DND-41 (cell line): ENCODE data around the gene MRAS.
A peak's percentile ranks its signal among the peaks of the same experiment; 100 is the strongest.

Experiments
- ATAC-seq: fragments of 200-7000 bp; cut with Tn5 transposase; 3 replicates; pipeline ENCODE4 v1.9.1; 2021; ENCODE audit warnings: low read depth; ENCODE audit not compliant: insufficient read depth
- DNase-seq: peaks from one replicate; pipeline ENCODE4 v3.0.0-alpha.2; 2020
- H2AFZ ChIP-seq: 2 replicates; pipeline ENCODE4 v1.6.0; 2012; ENCODE audit warnings: low read depth, low read length
- H3K27ac ChIP-seq: 2 replicates; pipeline ENCODE4 v1.5.1; 2012; ENCODE audit warnings: low read length, inconsistent platforms
- H3K27me3 ChIP-seq: fragments of 200-600 bp; sonication (generic); 2 replicates; pipeline ENCODE4 v1.6.0; 2012; ENCODE audit warnings: low read length, mild to moderate bottlenecking, inconsistent platforms; ENCODE audit not compliant: insufficient read depth, poor library complexity
- H3K36me3 ChIP-seq: 2 replicates; pipeline ENCODE4 v1.5.1; 2012; ENCODE audit warnings: low read length, inconsistent platforms; ENCODE audit not compliant: insufficient read depth
- H3K4me1 ChIP-seq: 2 replicates; pipeline ENCODE4 v1.5.1; 2012; ENCODE audit warnings: mild to moderate bottlenecking, low read length; ENCODE audit not compliant: insufficient read depth
- H3K4me2 ChIP-seq: 2 replicates; pipeline ENCODE4 v1.6.0; 2012; ENCODE audit warnings: mild to moderate bottlenecking, moderate library complexity, low read length, inconsistent platforms; ENCODE audit not compliant: insufficient read depth
- H3K4me3 ChIP-seq, 2 experiments: fragments of 200-600 bp in 1 of 2; shearing (Covaris generic) in 1 of 2; 2 replicates each; pipeline ENCODE4 v1.5.1; 2012 to 2016; ENCODE audit warnings: inconsistent platforms in 2 of 2, low read length in 2 of 2, mild to moderate bottlenecking in 2 of 2, low read depth in 1 of 2, moderate library complexity in 1 of 2
- H3K79me2 ChIP-seq: 2 replicates; pipeline ENCODE4 v1.6.0; 2012; ENCODE audit warnings: low read length, inconsistent platforms; ENCODE audit not compliant: insufficient read depth
- H3K9ac ChIP-seq: 2 replicates; pipeline ENCODE4 v1.6.0; 2012; ENCODE audit warnings: low read depth, mild to moderate bottlenecking, inconsistent platforms, low read length, moderate library complexity
- H3K9me3 ChIP-seq: 2 replicates; pipeline ENCODE4 v1.5.1; 2012; ENCODE audit warnings: low read length, moderate library complexity, mild to moderate bottlenecking, inconsistent platforms; ENCODE audit not compliant: insufficient read depth, severe bottlenecking
- H4K20me1 ChIP-seq: 2 replicates; pipeline ENCODE4 v1.6.0; 2012; ENCODE audit warnings: low read length; ENCODE audit not compliant: insufficient read depth
- EZH2 ChIP-seq: IDR thresholded peaks from 3 replicates; pipeline ENCODE4 v1.6.1; 2012; ENCODE audit warnings: borderline replicate concordance, low read depth, mild to moderate bottlenecking, moderate library complexity, low read length, inconsistent platforms; ENCODE audit not compliant: severe bottlenecking
- TF ChIP-seq, protein P1 (sequence below): IDR thresholded peaks from 2 replicates; pipeline ENCODE4 v1.5.1; 2012; ENCODE audit warnings: borderline replicate concordance, low read length, moderate library complexity, mild to moderate bottlenecking; ENCODE audit not compliant: poor library complexity, severe bottlenecking; ENCODE audit errors: extremely low read depth

The MRAS gene

GRCh38 chr3:138329127-138329983 lies 19.0 kb upstream of the MRAS start, which contains the start of gene NME9:
Gene NME9, minus strand, starts transcription at chr3:138329851. Its CDS starts 516 bp downstream, at chr3:138329335.
- peak within 1 kb of the TSS; percentile 23 to 63; a peak in 3 of 4 replicates for H3K4me3 ChIP-seq
- peaks cover 19% of the 10 kb centered on the region for H3K4me1 ChIP-seq
- no peak within 1 kb of the TSS; the same call in 1 of the 2 replicates for H3K27ac ChIP-seq
- H3K27me3 ChIP-seq = peaks cover 13% of the 10 kb centered on the region
- H4K20me1 ChIP-seq = no peaks in the 10 kb centered on the region
- peak within 1 kb of the TSS; percentile 83 for H2AFZ ChIP-seq
- no peaks in the 10 kb centered on the region for H3K9me3 ChIP-seq
- H3K36me3 ChIP-seq = no peaks in the 10 kb centered on the region
- ATAC-seq (peak; percentile 97), DNase-seq (peak; percentile 92)
- peak within 1 kb of the TSS; percentile 52 for H3K9ac ChIP-seq
- H3K79me2 ChIP-seq = no peaks in the 10 kb centered on the region
- peak within 1 kb of the TSS; percentile 94 for H3K4me2 ChIP-seq
- TF ChIP-seq EZH2 = no peak
- TF ChIP-seq, protein P1, sequence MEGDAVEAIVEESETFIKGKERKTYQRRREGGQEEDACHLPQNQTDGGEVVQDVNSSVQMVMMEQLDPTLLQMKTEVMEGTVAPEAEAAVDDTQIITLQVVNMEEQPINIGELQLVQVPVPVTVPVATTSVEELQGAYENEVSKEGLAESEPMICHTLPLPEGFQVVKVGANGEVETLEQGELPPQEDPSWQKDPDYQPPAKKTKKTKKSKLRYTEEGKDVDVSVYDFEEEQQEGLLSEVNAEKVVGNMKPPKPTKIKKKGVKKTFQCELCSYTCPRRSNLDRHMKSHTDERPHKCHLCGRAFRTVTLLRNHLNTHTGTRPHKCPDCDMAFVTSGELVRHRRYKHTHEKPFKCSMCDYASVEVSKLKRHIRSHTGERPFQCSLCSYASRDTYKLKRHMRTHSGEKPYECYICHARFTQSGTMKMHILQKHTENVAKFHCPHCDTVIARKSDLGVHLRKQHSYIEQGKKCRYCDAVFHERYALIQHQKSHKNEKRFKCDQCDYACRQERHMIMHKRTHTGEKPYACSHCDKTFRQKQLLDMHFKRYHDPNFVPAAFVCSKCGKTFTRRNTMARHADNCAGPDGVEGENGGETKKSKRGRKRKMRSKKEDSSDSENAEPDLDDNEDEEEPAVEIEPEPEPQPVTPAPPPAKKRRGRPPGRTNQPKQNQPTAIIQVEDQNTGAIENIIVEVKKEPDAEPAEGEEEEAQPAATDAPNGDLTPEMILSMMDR = peak; percentile 85

- H3K27ac ChIP-seq = no peak overlapping the region
- ATAC-seq = no peak
- DNase-seq = no peak
- H3K4me1 ChIP-seq = peaks cover 19% of the 10 kb centered on the region
- H3K4me3 ChIP-seq = peak overlapping the region in 1 of 2 experiments; percentile 63; a peak in 2 of 4 replicates
- H2AFZ ChIP-seq = peak overlapping the region; percentile 83
- no peak overlapping the region for H3K9ac ChIP-seq
- peak overlapping the region; percentile 94 for H3K4me2 ChIP-seq
- H3K9me3 ChIP-seq = no peaks in the 10 kb centered on the region
- TF ChIP-seq, protein P1 = no peak
- TF ChIP-seq EZH2 = no peak
- no peaks in the 10 kb centered on the region for H4K20me1 ChIP-seq
- H3K27me3 ChIP-seq = peaks cover 13% of the 10 kb centered on the region
- no peaks in the 10 kb centered on the region for H3K36me3 ChIP-seq
- H3K79me2 ChIP-seq = no peaks in the 10 kb centered on the region
Observed at GRCh38 chr3:138329984-138330293, 18.4 kb upstream of the MRAS start.

GRCh38 chr3:138331143-138331894 lies 17.1 kb upstream of the MRAS start:
- Histone ChIP-seq H3K4me3 (no peak overlapping the region), H3K9me3 (no peaks in the 10 kb centered on the region), H3K4me1 (peaks cover 19% of the 10 kb centered on the region), H3K4me2 (no peak overlapping the region), H3K27ac (no peak overlapping the region), H4K20me1 (no peaks in the 10 kb centered on the region), H3K36me3 (no peaks in the 10 kb centered on the region), H3K27me3 (peaks cover 18% of the 10 kb centered on the region), H3K79me2 (no peaks in the 10 kb centered on the region), H3K9ac (no peak overlapping the region), H2AFZ (no peak overlapping the region)
- no peak for TF ChIP-seq EZH2
- TF ChIP-seq, protein P1 = peak; percentile 19
- no peak for ATAC-seq
- no peak for DNase-seq
